GM21360 (cell line): Measurements from ENCODE around the gene CLMN.

ENCODE experiments used
- ATAC-seq: cut with Tn5 transposase; IDR thresholded peaks from one replicate; pipeline ENCODE4 v1.9.1; 2021; ENCODE audit warnings: mild to moderate bottlenecking, moderate library complexity; ENCODE audit not compliant: unreplicated experiment

CLMN gene

GRCh38 chr14:95199298-95199983 lies 120.3 kb downstream of the CLMN start:
- ATAC-seq, result no peak

DNA sequence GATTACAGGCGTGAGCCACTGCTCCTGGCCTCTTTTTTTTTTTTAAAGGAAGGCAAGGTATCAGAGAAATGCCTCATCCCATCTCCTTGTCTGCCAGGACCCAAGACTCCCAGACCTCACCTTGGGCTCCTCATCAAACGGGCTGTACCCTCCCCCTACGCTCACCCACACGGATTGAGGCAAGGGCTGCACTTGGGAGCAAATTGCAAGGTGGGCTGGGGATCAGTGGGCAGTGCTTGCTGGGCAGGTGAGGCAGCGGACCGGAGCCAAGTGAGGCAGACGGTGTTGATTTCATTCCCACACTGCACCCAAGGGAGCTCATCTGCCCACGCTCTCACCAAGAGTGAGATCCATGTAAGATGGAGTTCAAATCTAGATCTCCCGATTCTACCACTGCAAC lies 121.4 kb downstream of the CLMN start:
- no peak for ATAC-seq

- ATAC-seq, result no peak
Measured at GRCh38 chr14:95197551-95197950, 122.2 kb downstream of the CLMN start.

- no peak for ATAC-seq
Measured at GRCh38 chr14:95196826-95197545, 122.7 kb downstream of the CLMN start.

GRCh38 chr14:95196268-95196667 lies 123.4 kb downstream of the CLMN start:
- no peak for ATAC-seq

- ATAC-seq, result no peak
Measured at GRCh38 chr14:95195031-95195430, 124.7 kb downstream of the CLMN start.

DNA sequence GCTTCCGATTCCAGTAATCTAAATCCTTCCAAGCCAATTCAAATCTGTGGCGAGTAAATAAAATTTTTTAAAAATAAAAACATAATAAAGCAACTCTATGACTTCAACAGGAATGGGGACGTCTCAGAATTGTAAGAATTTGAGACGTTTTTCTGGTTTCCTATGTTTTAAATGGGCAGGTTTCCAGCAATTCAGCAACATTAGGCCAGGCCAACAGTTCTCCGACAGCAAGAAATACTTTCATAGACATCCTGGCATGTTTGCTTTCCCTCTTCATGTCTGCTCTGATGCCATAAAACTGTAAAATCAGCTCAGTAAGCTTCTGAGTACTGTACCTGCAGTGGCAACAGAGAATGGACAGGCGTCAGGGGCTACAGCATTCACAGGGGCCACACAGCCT lies 126.6 kb downstream of the CLMN start:
- ATAC-seq, result no peak

GRCh38 chr14:95192311-95192710 lies 127.4 kb downstream of the CLMN start:
- ATAC-seq, result no peak

DNA sequence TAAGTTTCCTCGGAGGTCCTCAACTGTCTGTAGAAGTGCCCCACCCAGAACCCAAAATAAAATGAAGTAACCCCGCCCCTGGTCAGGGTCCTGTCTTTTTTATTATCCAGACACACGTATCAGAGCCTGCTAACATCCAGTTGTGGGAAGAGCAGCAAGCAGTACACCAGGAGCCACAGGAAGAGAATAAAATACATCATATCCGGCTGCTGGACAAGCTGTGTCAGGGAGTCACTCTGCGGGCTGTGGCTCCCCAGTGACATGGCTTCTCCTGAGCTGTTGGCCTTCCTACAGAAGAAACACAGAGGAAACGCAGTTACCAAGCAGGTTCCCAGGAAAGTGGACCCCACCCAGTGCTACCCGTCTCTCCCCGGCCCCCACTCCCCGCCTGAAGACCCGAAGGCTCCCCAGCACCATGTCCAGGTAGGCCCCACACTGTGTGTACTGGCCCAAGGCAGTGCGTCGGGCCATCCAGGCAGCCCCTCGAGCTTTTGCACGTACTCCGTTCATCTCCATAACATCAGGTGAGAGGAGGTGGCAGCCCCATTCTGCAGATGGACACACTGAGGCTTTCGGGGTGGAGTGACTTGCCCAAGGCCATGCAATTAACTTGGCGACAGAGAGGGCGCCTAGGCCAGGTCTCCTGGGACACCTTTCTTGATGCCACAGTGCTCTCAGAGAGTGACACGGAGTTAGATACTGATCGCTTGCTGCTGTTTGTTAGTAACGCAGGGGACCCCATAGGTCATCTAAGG lies 128.1 kb downstream of the CLMN start:
- ATAC-seq, result no peak

DNA sequence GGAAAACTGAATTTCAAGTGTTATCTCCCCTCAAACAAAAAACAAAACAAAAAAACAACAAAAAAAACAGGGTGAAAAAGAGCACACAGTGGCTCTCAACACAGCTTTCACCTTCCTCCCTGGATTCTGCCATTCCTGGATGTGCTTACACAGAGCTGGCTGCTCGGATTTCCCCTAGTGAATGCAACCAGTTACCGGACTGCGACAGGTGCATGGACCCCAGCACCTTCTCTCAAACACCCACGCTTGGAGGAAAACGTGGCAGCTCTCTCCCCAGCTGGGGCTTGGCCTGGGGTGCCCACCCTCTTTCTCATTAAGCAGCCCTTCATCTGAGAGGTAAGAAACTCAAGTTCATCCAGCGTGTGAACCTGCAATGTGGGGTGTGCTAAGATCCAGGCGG lies 128.9 kb downstream of the CLMN start:
- ATAC-seq, result no peak

DNA sequence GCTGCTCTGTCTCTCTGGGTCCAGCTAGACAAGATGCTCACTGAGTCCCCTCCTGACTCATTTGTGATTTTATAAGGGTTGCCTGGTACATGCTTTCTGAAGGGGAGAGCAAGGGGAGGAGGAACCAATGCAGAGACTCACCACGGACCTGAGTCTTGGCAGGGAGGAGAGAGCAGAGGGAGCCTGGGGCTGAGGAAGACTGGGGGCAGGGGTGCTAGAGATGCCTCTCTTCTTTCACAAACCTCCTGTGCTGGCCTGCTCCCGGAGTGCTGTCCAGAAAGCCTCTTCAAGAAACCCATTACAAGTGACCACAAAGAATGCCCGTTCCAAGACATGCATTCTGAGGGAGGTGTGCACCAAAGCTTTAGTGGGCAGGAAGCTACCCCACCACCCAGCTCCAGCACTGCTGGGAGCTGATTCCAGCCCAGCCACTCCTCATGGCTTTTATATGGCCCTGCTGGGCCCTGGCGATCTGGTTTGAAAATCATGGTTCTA lies 129.3 kb downstream of the CLMN start:
- ATAC-seq, result no peak

DNA sequence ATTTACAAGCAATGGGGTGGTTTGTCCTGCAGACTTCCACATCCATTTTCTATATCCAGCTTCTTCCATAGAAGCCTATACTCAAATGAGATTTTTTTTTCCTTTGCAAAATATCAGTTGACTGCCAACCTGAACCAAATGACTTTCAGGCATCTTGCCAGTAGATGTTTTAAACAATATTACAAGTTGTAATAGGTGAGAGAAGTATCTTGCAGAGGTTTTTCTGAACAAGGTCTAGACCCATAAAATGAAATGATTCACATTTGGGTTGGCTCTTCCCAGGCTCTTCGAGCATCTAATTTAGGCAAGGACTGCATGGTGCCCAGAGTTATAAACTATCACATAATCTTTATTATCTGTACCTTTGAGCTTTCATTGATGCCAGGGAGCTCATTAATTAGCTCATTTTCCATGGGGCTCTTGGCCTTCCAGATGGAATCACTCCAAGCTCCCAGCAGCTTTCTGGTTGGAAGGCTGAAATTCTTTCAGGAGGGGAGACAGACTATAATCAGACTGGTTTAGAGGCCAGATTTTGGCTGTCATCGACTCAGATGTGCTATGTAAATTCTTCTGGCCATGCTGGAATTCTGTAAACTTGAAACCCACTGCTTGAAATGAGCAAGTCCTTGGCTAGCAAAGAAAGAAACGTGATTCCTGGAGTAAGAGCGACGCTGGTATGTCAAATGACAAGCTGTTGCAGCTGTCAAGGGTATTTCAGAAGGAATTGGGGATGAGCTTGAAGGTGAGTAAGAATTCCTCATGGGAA lies 130.2 kb downstream of the CLMN start:
- ATAC-seq, result no peak

- ATAC-seq, result no peak
Measured at GRCh38 chr14:95188380-95188779, 131.3 kb downstream of the CLMN start.

- no peak for ATAC-seq
Measured at GRCh38 chr14:95185767-95186392, 133.8 kb downstream of the CLMN start.

DNA sequence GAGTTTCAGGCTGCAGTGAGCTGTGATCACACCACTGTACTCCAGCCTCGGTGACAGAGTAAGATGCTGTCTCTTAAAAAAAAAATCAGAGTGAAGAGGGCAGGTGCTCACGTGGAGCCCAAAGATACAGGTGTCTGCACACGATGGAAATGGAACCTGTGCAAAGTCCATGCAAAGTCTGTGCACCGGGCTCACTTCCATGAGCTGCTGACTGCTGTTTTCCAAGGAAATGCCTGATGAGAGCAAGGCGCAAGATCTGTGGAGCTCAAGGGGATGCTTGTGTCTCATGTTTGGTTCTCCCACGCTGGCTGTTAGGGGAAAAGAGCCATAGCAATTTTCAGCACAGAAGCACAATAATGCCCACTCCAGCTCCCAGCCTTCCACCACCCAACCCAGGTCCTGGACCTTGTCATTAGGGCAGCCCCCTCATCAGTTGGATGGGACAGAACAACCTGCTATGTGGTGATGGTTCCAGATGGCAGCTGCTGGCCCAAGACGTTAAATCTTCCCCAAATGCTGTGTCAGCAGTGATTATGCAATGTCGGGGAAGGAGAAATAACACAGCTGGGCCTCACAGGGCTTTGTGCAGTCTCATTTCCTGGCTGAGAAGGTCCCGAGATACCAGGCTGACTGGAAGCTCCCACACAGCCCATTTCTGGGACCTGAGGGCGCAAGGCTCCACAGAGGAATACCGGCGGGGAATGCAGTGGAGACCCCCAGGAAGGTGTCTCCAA lies 134.5 kb downstream of the CLMN start:
- ATAC-seq, result no peak

GRCh38 chr14:95184413-95184790 lies 135.3 kb downstream of the CLMN start:
- no peak for ATAC-seq

GRCh38 chr14:95183532-95184412 lies 135.9 kb downstream of the CLMN start:
- ATAC-seq, result no peak

DNA sequence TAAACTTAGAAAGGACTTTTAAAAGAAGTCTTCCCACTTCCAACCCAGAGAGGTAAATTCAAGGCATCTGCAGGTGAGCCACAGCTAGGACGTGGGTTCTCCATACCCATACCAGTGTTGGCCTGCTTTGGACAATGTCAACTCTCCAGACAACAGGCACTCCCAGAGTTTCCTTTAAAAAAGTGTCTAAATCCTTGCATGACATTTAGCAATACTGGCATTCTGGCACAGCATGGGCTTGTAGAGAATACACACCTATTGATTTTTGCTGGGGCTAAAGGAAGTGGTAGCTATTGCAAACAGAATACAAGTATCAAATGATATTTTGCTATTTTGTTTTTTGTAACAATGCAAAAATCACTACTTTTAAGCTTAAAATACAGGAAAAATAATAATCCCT lies 136.6 kb downstream of the CLMN start:
- ATAC-seq, result no peak

GRCh38 chr14:95182379-95182778 lies 137.3 kb downstream of the CLMN start:
- no peak for ATAC-seq
